Measurements from ENCODE around the gene CCDC38.

CCDC38 gene

DNA sequence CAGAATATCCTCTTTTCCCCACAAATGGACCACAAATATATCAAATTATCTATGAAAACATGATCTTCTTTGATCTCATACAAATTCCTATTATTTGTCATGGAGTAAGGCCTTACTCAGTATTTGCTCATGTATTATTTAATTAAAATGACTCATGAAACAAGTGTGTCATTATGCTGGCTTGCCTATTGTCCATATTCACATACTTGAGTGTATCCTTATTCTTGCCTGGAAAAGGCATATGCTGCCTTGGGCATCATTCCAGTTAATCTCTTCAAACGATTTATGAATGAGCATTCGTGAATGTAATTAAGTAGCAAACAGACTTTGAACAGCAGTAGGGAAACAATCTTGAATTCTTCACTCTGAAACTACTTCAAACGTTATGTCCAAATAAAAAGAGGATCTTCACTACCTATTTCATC is 106.2 kb downstream of the CCDC38 start:
- no peak for DNase-seq (ENCODE audit: low read depth)

- DNase-seq (ENCODE audit: low read depth), result no peak
Observed at GRCh38 chr12:95834572-95834971, 107.8 kb downstream of the CCDC38 start.

GRCh38 chr12:95830335-95831089 is 111.9 kb downstream of the CCDC38 start:
- no peak for DNase-seq (ENCODE audit: low read depth)

DNA sequence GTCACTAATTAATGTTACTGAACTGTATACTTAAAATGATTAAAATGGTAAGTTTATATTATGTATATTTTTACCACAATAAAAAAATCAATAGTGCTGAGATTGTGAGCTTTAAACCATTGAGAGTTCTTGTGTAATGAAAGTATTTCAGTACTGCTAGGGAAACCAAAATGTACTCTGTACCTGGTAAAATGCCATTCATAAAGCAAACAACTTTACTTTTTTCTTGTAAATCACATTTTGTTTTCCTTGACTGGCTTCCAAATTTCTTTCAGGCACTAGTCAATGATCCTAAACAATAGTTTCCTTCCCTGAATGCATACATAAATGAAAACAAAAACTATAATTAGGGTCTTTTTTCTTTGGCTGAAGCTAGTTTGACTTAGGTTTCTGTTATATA is 113.0 kb downstream of the CCDC38 start:
- DNase-seq (ENCODE audit: low read depth), result no peak

- no peak for DNase-seq (ENCODE audit: low read depth)
Observed at GRCh38 chr12:95820096-95820703, 122.2 kb downstream of the CCDC38 start.
